Neutrophil (primary cell): ENCODE data around the gene C15orf40.

Source experiments
- H3K27ac ChIP-seq: fragments of 200-600 bp; sonication (generic); 2 replicates; pipeline ENCODE4 v1.5.1; 2016; ENCODE audit warnings: mild to moderate bottlenecking, moderate library complexity
- H3K27me3 ChIP-seq: fragments of 200-600 bp; sonication (generic); 2 replicates; pipeline ENCODE4 v1.6.0; 2016; ENCODE audit warnings: mild to moderate bottlenecking
- H3K36me3 ChIP-seq: fragments of 200-600 bp; sonication (generic); 2 replicates; pipeline ENCODE4 v1.5.1; 2017
- H3K4me1 ChIP-seq, 2 experiments: fragments of 200-600 bp in 1 of 2; sonication (generic) in 1 of 2; 1 replicate in 1 of 2; 2 replicates in 1 of 2; pipeline versions ENCODE4 v1.5.1 to v1.6.1; 2013 to 2016; ENCODE audit warnings: low read depth in 1 of 2, low read length in 1 of 2, mild to moderate bottlenecking in 1 of 2, moderate library complexity in 1 of 2; ENCODE audit not compliant: control insufficient read depth in 1 of 2, insufficient read depth in 1 of 2
- H3K4me3 ChIP-seq, 2 experiments: fragments of 200-600 bp in 1 of 2; sonication (generic) in 1 of 2; 1 replicate in 1 of 2; 2 replicates in 1 of 2; pipeline ENCODE4 v1.5.1; 2013 to 2016; ENCODE audit warnings: low read depth in 1 of 2, low read length in 1 of 2, mild to moderate bottlenecking in 1 of 2, moderate library complexity in 1 of 2
- H3K9me3 ChIP-seq: fragments of 200-600 bp; sonication (generic); 2 replicates; pipeline ENCODE4 v1.5.1; 2016
- TF ChIP-seq, protein P1 (sequence below): fragments of 200-600 bp; sonication (generic); IDR thresholded peaks from 2 replicates; pipeline ENCODE4 v1.5.1; 2016; ENCODE audit warnings: antibody characterized with exemption

The C15orf40 gene

DNA sequence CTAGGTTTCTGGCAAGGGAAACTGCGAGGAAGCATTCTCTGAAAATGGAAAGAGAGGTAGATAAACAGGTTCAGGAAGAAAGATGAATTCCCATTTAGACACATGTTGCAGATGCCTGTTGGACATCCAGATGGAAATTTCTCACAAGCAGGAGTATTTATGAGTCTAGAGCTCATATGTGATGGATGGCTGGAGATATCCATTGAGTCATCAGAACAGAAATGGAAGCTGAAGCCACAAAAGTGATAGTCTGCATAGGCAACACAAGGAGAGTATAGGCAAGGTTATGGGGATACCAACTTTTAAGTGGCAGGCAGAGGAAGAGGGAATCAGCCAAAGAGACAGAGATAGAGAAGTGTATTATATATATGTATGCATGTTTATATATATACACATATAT lies 31.7 kb downstream of the C15orf40 start:
- Histone ChIP-seq H3K4me1 (no peaks in the 10 kb centered on the region), H3K4me3 (no peak overlapping the region), H3K27ac (no peak overlapping the region), H3K9me3 (no peaks in the 10 kb centered on the region), H3K36me3 (no peaks in the 10 kb centered on the region), H3K27me3 (no peaks in the 10 kb centered on the region)
- TF ChIP-seq, protein P1, sequence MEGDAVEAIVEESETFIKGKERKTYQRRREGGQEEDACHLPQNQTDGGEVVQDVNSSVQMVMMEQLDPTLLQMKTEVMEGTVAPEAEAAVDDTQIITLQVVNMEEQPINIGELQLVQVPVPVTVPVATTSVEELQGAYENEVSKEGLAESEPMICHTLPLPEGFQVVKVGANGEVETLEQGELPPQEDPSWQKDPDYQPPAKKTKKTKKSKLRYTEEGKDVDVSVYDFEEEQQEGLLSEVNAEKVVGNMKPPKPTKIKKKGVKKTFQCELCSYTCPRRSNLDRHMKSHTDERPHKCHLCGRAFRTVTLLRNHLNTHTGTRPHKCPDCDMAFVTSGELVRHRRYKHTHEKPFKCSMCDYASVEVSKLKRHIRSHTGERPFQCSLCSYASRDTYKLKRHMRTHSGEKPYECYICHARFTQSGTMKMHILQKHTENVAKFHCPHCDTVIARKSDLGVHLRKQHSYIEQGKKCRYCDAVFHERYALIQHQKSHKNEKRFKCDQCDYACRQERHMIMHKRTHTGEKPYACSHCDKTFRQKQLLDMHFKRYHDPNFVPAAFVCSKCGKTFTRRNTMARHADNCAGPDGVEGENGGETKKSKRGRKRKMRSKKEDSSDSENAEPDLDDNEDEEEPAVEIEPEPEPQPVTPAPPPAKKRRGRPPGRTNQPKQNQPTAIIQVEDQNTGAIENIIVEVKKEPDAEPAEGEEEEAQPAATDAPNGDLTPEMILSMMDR, result no peak

DNA sequence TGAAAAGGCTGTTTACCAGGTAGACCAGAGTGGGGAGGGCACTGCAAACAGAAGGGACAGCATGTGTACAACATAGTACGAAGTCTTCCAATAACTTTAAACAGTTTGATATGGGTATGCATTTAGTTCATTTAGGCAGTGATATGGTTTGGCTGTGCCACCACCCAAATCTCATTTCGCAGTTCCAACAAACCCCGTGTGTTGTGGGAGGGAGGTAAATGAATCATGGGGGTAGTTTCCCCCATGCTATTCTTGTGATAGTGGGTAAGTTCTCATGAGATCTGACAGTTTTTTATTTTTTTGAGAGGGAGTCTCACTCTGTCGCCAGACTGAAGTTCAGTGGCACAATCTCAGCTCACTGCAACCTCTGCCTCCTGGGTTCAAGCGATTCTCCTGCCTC lies 33.0 kb downstream of the C15orf40 start:
- TF ChIP-seq, protein P1, result no peak
- Histone ChIP-seq H3K27me3 (no peaks in the 10 kb centered on the region), H3K4me3 (no peak overlapping the region), H3K9me3 (no peaks in the 10 kb centered on the region), H3K4me1 (no peaks in the 10 kb centered on the region), H3K36me3 (no peaks in the 10 kb centered on the region), H3K27ac (no peak overlapping the region)

DNA sequence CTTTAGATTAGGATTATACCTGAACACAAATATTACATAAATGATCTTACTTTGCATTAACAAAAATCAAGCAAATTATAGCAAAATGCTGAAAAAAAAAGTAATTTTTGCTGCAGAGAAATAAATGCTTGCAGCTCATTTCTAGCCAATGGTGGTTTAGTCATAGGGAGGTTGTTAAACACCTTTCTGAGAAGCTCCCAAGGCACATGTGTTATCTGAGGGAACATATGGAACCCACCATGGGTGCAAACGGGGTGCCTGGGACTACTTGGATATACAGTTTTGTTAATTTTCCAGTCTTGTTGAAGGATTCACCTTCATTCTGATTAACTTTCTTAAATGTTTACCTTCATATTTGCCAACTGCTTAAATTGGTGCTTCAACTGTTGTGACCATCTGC lies 34.4 kb downstream of the C15orf40 start:
- no peaks in the 10 kb centered on the region for H3K27me3 ChIP-seq
- H3K9me3 ChIP-seq, result no peaks in the 10 kb centered on the region
- TF ChIP-seq, protein P1, result no peak
- H3K4me3 ChIP-seq, result no peak overlapping the region
- H3K36me3 ChIP-seq, result no peaks in the 10 kb centered on the region
- H3K27ac ChIP-seq, result no peak overlapping the region
- no peaks in the 10 kb centered on the region for H3K4me1 ChIP-seq

DNA sequence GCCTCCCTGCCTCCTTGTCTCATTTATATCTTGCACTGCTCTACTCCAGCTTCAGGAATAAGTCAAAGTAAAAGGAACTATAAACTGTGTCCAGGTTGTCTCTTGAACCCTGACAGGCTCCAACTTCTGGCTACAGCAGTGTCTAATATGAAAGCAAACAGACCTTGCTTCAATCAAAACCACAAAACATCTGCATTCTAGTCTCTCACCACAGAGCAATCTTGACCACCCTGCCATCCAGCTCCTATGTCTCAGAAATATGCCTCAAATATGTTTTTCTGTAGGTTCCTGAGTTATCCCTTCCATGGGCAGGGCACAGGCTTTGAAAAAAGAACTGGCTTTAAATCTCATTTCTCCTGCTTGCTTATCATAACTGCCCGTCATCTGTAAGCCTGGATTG lies 38.4 kb downstream of the C15orf40 start:
- H3K27me3 ChIP-seq, result no peaks in the 10 kb centered on the region
- no peaks in the 10 kb centered on the region for H3K9me3 ChIP-seq
- H3K4me1 ChIP-seq, result peaks cover 2% of the 10 kb centered on the region in 2 experiments
- no peak overlapping the region for H3K4me3 ChIP-seq
- no peak overlapping the region for H3K27ac ChIP-seq
- TF ChIP-seq, protein P1, result no peak
- no peaks in the 10 kb centered on the region for H3K36me3 ChIP-seq

DNA sequence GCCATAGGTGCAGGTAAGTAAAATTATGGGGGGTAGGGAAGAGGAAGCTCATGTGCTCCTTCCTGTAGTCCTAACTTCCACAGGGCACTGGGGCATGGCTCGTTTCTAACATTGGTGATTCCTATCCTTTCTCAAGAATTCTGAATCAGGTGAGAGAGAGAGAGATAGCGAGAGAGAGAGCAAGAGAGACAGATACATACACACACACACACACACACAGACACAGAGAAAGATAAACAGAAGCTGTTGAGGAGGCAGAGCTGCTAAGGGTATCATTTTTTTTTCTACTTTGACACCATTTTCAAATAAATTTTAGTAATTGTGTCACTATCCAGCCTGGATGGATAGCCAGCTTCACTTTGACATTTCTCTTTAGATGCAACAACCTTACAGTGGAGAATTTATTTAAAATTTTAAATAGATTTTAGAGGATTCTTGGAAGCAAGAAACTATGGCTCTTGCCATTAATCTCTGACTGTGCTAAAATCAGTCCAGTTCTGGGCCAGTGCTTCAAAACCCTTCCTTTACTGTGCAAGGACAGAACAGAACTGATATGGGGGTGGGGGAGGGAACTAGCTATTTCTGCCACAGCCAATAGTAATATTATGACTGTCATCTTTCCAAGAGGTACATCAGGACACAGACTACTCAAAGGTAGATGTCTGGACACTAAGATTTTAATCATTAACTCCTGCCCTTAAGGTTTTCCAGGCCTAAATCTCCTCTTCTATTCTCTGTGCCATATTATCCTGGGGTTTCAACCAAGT lies 40.0 kb downstream of the C15orf40 start:
- TF ChIP-seq, protein P1, result no peak
- no peak overlapping the region for H3K27ac ChIP-seq

More for the DNA sequence above, 40.0 kb downstream of the C15orf40 start:
- Histone ChIP-seq H3K9me3 (no peaks in the 10 kb centered on the region), H3K27me3 (no peaks in the 10 kb centered on the region), H3K4me3 (no peak overlapping the region), H3K4me1 (peaks cover 4 to 7% of the 10 kb centered on the region in 2 experiments), H3K36me3 (no peaks in the 10 kb centered on the region)
